ENCODE measurements around the gene CAMTA1.

The CAMTA1 gene

DNA sequence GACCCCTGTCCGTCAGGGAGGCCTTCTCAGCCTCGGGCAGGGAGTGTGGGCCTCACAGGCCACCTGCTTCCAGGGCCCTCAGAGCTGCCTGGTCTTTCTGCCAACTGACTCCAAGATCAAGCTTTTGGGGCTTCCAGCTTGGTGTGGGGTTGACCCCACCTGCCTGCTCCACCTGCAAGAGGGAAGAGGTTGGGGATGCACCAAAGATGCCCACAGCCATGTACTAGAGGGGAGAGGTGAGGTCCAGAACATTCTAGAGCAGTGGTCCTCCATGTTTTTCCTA is 719.1 kb downstream of the CAMTA1 start:
- TF ChIP-seq, protein P1, sequence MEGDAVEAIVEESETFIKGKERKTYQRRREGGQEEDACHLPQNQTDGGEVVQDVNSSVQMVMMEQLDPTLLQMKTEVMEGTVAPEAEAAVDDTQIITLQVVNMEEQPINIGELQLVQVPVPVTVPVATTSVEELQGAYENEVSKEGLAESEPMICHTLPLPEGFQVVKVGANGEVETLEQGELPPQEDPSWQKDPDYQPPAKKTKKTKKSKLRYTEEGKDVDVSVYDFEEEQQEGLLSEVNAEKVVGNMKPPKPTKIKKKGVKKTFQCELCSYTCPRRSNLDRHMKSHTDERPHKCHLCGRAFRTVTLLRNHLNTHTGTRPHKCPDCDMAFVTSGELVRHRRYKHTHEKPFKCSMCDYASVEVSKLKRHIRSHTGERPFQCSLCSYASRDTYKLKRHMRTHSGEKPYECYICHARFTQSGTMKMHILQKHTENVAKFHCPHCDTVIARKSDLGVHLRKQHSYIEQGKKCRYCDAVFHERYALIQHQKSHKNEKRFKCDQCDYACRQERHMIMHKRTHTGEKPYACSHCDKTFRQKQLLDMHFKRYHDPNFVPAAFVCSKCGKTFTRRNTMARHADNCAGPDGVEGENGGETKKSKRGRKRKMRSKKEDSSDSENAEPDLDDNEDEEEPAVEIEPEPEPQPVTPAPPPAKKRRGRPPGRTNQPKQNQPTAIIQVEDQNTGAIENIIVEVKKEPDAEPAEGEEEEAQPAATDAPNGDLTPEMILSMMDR (IDR thresholded peaks at IDR 0.05; ENCODE audit: poor library complexity, severe bottlenecking), result no peak
- Histone ChIP-seq H3K27me3 (ENCODE audit: insufficient read depth, poor library complexity, severe bottlenecking) (no peaks in the 10 kb centered on the region), H3K36me3 (ENCODE audit: low read depth) (no peaks in the 10 kb centered on the region), H3K9me3 (ENCODE audit: severe bottlenecking) (no peaks in the 10 kb centered on the region), H3K4me1 (ENCODE audit: insufficient read depth, poor library complexity, severe bottlenecking) (peaks cover 3% of the 10 kb centered on the region), H3K4me3 (ENCODE audit: severe bottlenecking) (no peak overlapping the region), H3K27ac (ENCODE audit: poor library complexity, severe bottlenecking) (no peak overlapping the region)
- no peak for DNase-seq (ENCODE audit: low spot score)
- ATAC-seq (ENCODE audit: low read depth), result no peak

- DNase-seq (ENCODE audit: low spot score) (no peak), ATAC-seq (ENCODE audit: low read depth) (no peak)
- TF ChIP-seq, protein P1 (IDR thresholded peaks at IDR 0.05; ENCODE audit: poor library complexity, severe bottlenecking), result no peak
These were observed 720.0 kb downstream of the CAMTA1 start for GRCh38 chr1:7505094-7505770.

DNA sequence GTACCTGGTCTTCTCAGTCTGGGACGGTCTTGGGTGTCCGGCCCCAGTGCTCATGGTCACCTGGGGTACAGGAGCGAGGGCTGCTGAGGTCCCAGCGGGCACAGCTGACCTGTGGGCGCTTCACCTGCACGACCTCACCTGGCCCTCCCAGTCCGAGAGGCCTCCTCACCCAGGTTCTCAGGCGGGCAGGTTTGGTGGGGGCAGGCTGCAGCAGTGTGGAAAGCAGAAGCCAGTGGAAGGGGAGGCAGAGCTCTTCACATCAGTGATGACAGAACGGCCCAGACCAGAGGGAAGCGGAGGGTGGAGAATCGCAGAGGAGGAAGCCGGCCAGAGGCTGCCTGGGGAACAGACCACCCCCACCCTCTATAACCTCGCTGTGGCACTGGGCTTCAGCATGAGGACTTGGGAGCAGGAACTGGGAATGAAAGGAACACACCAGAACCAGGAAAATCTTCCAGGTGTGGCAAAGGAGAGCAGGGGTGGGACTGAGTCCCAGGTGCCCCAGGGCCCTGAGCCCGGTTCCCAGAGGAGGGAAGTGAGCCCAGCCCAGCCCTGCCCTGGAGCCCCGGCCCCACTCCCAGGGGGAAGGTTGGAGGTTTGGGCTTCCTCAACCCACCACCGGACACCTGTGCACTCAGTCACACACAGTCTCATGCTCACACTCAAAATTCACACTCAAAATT is 720.7 kb downstream of the CAMTA1 start:
- DNase-seq (ENCODE audit: low spot score) (no peak), ATAC-seq (ENCODE audit: low read depth) (0 out of 3 replicates have a peak, but pooled peaks have one; percentile 37)
- H3K36me3 ChIP-seq (ENCODE audit: low read depth), result no peaks in the 10 kb centered on the region
- H3K4me1 ChIP-seq (ENCODE audit: insufficient read depth, poor library complexity, severe bottlenecking), result peaks cover 3% of the 10 kb centered on the region
- no peak overlapping the region for H3K27ac ChIP-seq (ENCODE audit: poor library complexity, severe bottlenecking)
- no peaks in the 10 kb centered on the region for H3K9me3 ChIP-seq (ENCODE audit: severe bottlenecking)
- TF ChIP-seq, protein P1 (IDR thresholded peaks at IDR 0.05; ENCODE audit: poor library complexity, severe bottlenecking), result no peak
- H3K27me3 ChIP-seq (ENCODE audit: insufficient read depth, poor library complexity, severe bottlenecking), result no peaks in the 10 kb centered on the region
- no peak overlapping the region for H3K4me3 ChIP-seq (ENCODE audit: severe bottlenecking)

More at GRCh38 chr1:7505094-7505770, 720.0 kb downstream of the CAMTA1 start:
- H3K36me3 ChIP-seq (ENCODE audit: low read depth), result no peaks in the 10 kb centered on the region
- H3K4me3 ChIP-seq (ENCODE audit: severe bottlenecking), result no peak overlapping the region
- H3K4me1 ChIP-seq (ENCODE audit: insufficient read depth, poor library complexity, severe bottlenecking), result peaks cover 3% of the 10 kb centered on the region
- no peak overlapping the region for H3K27ac ChIP-seq (ENCODE audit: poor library complexity, severe bottlenecking)
- H3K27me3 ChIP-seq (ENCODE audit: insufficient read depth, poor library complexity, severe bottlenecking), result no peaks in the 10 kb centered on the region
- no peaks in the 10 kb centered on the region for H3K9me3 ChIP-seq (ENCODE audit: severe bottlenecking)

- H3K36me3 ChIP-seq (ENCODE audit: low read depth), result no peaks in the 10 kb centered on the region
- no peaks in the 10 kb centered on the region for H3K9me3 ChIP-seq (ENCODE audit: severe bottlenecking)
- TF ChIP-seq, protein P1 (IDR thresholded peaks at IDR 0.05; ENCODE audit: poor library complexity, severe bottlenecking), result no peak
- H3K4me1 ChIP-seq (ENCODE audit: insufficient read depth, poor library complexity, severe bottlenecking), result peaks cover 3% of the 10 kb centered on the region
- H3K27me3 ChIP-seq (ENCODE audit: insufficient read depth, poor library complexity, severe bottlenecking), result no peaks in the 10 kb centered on the region
- H3K4me3 ChIP-seq (ENCODE audit: severe bottlenecking), result no peak overlapping the region
- no peak overlapping the region for H3K27ac ChIP-seq (ENCODE audit: poor library complexity, severe bottlenecking)
- ATAC-seq (ENCODE audit: low read depth) (no peak), DNase-seq (ENCODE audit: low spot score) (no peak)
These were observed 721.4 kb downstream of the CAMTA1 start for GRCh38 chr1:7506454-7507284.

Measured in RWPE2 (cell line).